PC-9 (cell line): ENCODE data around the gene RAF1. TPM values are rescaled to one million over a fixed set of nuclear protein-coding genes. Genes with fewer than 3 reads are reported as not detected.

Experiments
- BruUV-seq: library from RNA; stranded (reverse); fragments of 400-500 nt; replicated peaks from 2 replicates; lab custom pipeline; 2021; lab: Mats Ljungman, UMichigan
- CTCF ChIA-PET: fragments of 300-600 bp; sonication (Branson Sonifier 250); formaldehyde crosslinking; loops from one replicate; lab custom pipeline; 2022; ENCODE audit warnings: antibody characterized with exemption; lab: Charles Lee
- POLR2A ChIA-PET: fragments of 300-600 bp; sonication (Branson Sonifier 250); formaldehyde crosslinking; loops from one replicate; lab custom pipeline; 2022; ENCODE audit warnings: antibody characterized with exemption; ENCODE audit not compliant: unreplicated experiment; lab: Charles Lee
- DNase-seq, 2 experiments: peaks; one replicate each; pipeline versions ENCODE4 v3.0.0 to v3.0.0-alpha.2; 2015 to 2022; ENCODE audit warnings: mixed read lengths in 1 of 2
- H2AFZ ChIP-seq: fragments of 200-600 bp; sonication (generic); 2 replicates; pipeline ENCODE4 v1.8.1; 2017; ENCODE audit warnings: antibody characterized with exemption
- H3F3A ChIP-seq: fragments of 200-600 bp; sonication (generic); 2 replicates; pipeline ENCODE4 v1.8.1; 2017; ENCODE audit warnings: antibody characterized with exemption, mild to moderate bottlenecking, low read depth; ENCODE audit not compliant: insufficient read depth
- H3K27ac ChIP-seq: fragments of 200-600 bp; sonication (generic); 2 replicates; pipeline ENCODE4 v1.6.1; 2016; ENCODE audit warnings: mixed run types
- H3K27me3 ChIP-seq: fragments of 200-600 bp; sonication (generic); 2 replicates; pipeline ENCODE4 v1.6.1; 2016; ENCODE audit warnings: low read depth, mixed run types; ENCODE audit not compliant: insufficient read depth
- H3K36me3 ChIP-seq: fragments of 200-600 bp; sonication (generic); 2 replicates; pipeline ENCODE4 v1.6.1; 2016; ENCODE audit warnings: low read depth, mixed run types
- H3K4me1 ChIP-seq: fragments of 200-600 bp; sonication (generic); replicated peaks from 2 replicates; pipeline ENCODE4 v1.6.1; 2016; ENCODE audit warnings: mixed run types; ENCODE audit not compliant: insufficient read depth
- H3K4me2 ChIP-seq: fragments of 200-600 bp; sonication (generic); 2 replicates; pipeline ENCODE4 v1.6.1; 2017; ENCODE audit warnings: mixed run types
- H3K4me3 ChIP-seq: fragments of 200-600 bp; sonication (generic); 2 replicates; pipeline ENCODE4 v1.6.1; 2016; ENCODE audit warnings: mixed run types
- H3K79me2 ChIP-seq: fragments of 200-600 bp; sonication (generic); 2 replicates; pipeline ENCODE4 v1.6.1; 2017; ENCODE audit warnings: low read depth, mixed run types
- H3K9me2 ChIP-seq: fragments of 200-600 bp; sonication (generic); 2 replicates; pipeline ENCODE4 v1.8.1; 2017; ENCODE audit warnings: mild to moderate bottlenecking; ENCODE audit not compliant: insufficient read depth
- H3K9me3 ChIP-seq: fragments of 200-600 bp; sonication (generic); 2 replicates; pipeline ENCODE4 v1.8.1; 2016; ENCODE audit warnings: low read depth; ENCODE audit not compliant: insufficient read depth
- H4K20me1 ChIP-seq: fragments of 200-600 bp; sonication (generic); 2 replicates; pipeline ENCODE4 v1.8.1; 2017; ENCODE audit not compliant: insufficient read depth
- EZH2 ChIP-seq: fragments of 200-600 bp; sonication (generic); IDR thresholded peaks from 2 replicates; pipeline ENCODE4 v1.8.0; 2017; ENCODE audit warnings: antibody characterized with exemption, low read depth
- intact Hi-C: fragments of 100-400 bp; cut with micrococcal nuclease; formaldehyde crosslinking; loops from one replicate; pipeline ENCODE4 v1.10.0; 2022; ENCODE audit not compliant: unreplicated experiment
- total RNA-seq: library from RNA; stranded (reverse); gene quantifications from 2 replicates; pipeline ENCODE4 v1.2.3, GENCODE V29; 2021
- TF ChIP-seq, protein P1 (sequence below): fragments of 200-600 bp; sonication (generic); conservative IDR thresholded peaks from 2 replicates; pipeline ENCODE4 v1.6.1; 2017; ENCODE audit warnings: mixed run types, antibody characterized with exemption, mild to moderate bottlenecking, moderate library complexity

RAF1 gene
- total RNA-seq, 1 experiment from 2014 or later: 72.4 TPM

DNA sequence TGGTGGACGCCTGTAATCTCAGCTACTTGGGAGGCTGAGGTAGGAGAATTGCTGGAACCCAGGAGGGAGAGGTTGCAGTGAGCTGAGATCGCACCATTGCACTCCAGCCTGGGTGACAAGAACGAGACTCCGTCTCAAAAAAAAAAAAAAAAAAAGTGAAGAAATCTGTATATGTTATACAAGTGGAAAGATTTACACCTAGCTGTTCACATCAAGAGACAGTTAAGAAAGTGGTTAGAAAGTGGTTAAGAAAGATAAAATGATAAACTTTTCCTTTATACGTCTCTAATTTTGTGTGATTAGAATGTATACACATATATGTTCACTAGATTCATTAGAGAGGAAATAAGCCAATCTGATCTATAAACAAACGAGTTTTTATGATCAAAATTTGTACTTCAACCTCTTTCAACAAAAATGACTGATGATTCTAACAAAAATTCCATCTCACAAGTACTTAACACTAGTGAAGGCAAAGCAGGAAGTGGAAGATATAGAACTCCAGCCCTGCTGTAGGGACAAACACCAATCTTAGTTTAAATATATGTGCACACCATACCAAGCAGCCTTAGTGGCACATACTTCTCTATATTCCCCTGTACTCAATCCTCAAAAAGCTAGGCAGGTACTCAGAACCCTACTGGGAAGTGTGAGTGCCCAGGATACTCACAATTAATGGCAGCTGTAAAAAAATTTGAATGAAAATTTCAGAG lies 51.2 kb downstream of the RAF1 start:
- 0 out of 2 replicates have a peak, but pooled peaks cover 5% of the 10 kb centered on the region for H3F3A ChIP-seq
- no peak overlapping the region for H3K27ac ChIP-seq
- peaks cover 42% of the 10 kb centered on the region for H4K20me1 ChIP-seq
- no peaks in the 10 kb centered on the region for H3K4me1 ChIP-seq
- intact Hi-C loops: no loop called here
- no TSS peak for BruUV-seq
- 0 out of 2 replicates have a peak, but pooled peaks cover 24% of the 10 kb centered on the region for H3K36me3 ChIP-seq
- peaks cover 15% of the 10 kb centered on the region; the same call in 1 of the 2 replicates for H3K79me2 ChIP-seq
- no peaks in the 10 kb centered on the region for H3K9me3 ChIP-seq
- H2AFZ ChIP-seq: no peak overlapping the region
- TF ChIP-seq EZH2: no peak
- TF ChIP-seq, protein P1, sequence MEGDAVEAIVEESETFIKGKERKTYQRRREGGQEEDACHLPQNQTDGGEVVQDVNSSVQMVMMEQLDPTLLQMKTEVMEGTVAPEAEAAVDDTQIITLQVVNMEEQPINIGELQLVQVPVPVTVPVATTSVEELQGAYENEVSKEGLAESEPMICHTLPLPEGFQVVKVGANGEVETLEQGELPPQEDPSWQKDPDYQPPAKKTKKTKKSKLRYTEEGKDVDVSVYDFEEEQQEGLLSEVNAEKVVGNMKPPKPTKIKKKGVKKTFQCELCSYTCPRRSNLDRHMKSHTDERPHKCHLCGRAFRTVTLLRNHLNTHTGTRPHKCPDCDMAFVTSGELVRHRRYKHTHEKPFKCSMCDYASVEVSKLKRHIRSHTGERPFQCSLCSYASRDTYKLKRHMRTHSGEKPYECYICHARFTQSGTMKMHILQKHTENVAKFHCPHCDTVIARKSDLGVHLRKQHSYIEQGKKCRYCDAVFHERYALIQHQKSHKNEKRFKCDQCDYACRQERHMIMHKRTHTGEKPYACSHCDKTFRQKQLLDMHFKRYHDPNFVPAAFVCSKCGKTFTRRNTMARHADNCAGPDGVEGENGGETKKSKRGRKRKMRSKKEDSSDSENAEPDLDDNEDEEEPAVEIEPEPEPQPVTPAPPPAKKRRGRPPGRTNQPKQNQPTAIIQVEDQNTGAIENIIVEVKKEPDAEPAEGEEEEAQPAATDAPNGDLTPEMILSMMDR: no peak
- CTCF ChIA-PET: no interaction called here
- no peak overlapping the region for H3K4me3 ChIP-seq
- no peaks in the 10 kb centered on the region for H3K27me3 ChIP-seq
- DNase-seq: no peak
- no peak overlapping the region for H3K4me2 ChIP-seq
- no peaks in the 10 kb centered on the region for H3K9me2 ChIP-seq
- POLR2A ChIA-PET: no interaction called here

DNA sequence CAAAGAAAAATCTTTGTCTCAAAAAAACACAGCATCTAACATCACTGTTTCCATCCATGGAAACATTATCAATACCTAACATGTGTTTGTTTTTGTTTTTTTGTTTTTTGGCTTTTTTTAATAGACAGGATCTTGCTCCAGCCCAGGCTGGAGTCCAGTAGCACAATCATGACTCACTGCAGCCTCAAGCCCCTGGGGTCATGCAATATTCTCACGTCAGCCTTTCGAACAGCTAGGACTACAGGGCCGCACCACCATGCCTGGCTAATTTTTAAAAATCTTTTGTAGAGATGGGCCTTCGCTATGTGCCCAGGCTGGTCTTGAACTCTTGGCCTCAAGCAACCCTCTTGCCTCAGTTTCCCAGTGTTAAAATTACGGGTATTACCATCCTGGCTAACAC lies 52.8 kb downstream of the RAF1 start:
- no peak for DNase-seq
- BruUV-seq: no TSS peak
- H2AFZ ChIP-seq: no peak overlapping the region
- no peak overlapping the region for H3K27ac ChIP-seq
- H3K4me2 ChIP-seq: no peak overlapping the region
- ChIA-PET CTCF (no interaction called here), POLR2A (no interaction called here)
- 0 out of 2 replicates have a peak, but pooled peaks cover 24% of the 10 kb centered on the region for H3K36me3 ChIP-seq
- TF ChIP-seq, protein P1: no peak
- TF ChIP-seq EZH2: no peak
- H3K4me3 ChIP-seq: no peak overlapping the region
- intact Hi-C loops: no loop called here
- no peaks in the 10 kb centered on the region for H3K9me2 ChIP-seq
- no peaks in the 10 kb centered on the region for H3K27me3 ChIP-seq
- H3K4me1 ChIP-seq: no peaks in the 10 kb centered on the region
- H3K79me2 ChIP-seq: peaks cover 15% of the 10 kb centered on the region; the same call in 1 of the 2 replicates
- no peaks in the 10 kb centered on the region for H3K9me3 ChIP-seq
- peaks cover 5% of the 10 kb centered on the region; the same call in 1 of the 2 replicates for H3F3A ChIP-seq
- H4K20me1 ChIP-seq: peaks cover 33% of the 10 kb centered on the region

DNA sequence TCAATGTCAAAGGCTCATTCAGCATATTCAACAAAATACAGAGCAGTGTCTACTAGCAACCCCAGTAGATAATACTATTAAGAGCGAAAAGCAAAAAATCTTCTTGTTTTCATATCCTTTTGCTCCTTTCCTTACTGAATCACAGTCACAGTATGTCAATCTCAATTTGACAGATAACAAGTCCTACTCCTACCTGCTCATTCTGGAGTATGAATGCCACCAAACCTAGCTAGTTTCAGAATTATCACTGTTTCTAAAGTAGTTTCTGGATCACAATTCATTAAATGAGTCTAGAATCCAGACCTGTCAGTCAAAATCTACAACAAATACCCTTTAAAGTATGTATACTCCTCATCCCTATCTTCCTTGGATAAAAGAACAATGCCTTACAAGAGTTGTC lies 55.5 kb downstream of the RAF1 start:
- Histone ChIP-seq H2AFZ (no peak overlapping the region), H4K20me1 (peaks cover 27% of the 10 kb centered on the region), H3K4me3 (no peak overlapping the region), H3K4me2 (no peak overlapping the region), H3K9me3 (no peaks in the 10 kb centered on the region), H3K27me3 (no peaks in the 10 kb centered on the region), H3K27ac (no peak overlapping the region), H3K79me2 (peaks cover 15% of the 10 kb centered on the region; the same call in 1 of the 2 replicates), H3K9me2 (no peaks in the 10 kb centered on the region), H3K36me3 (peaks cover 26% of the 10 kb centered on the region; the same call in 1 of the 2 replicates), H3K4me1 (no peaks in the 10 kb centered on the region), H3F3A (peaks cover 5% of the 10 kb centered on the region; the same call in 1 of the 2 replicates)
- DNase-seq: no peak
- POLR2A ChIA-PET: no interaction called here
- no peak for TF ChIP-seq EZH2
- TF ChIP-seq, protein P1: no peak
- intact Hi-C loops: loop anchor here (10.0 kb wide), 1 partner anchor 96 kb away; no protein-coding TSS in a partner anchor
- CTCF ChIA-PET: interaction anchor here (0.6 kb wide), 1 partner anchor 471 kb away, joined by 7 read pairs; no protein-coding TSS in a partner anchor
- no TSS peak for BruUV-seq
